DMS153 treated with DMSO at 0.1 percent for 48 hours (cell line): ENCODE data around the gene PHPT1.
"Not testable (repeated sequence)": the region's sequence is repeated elsewhere in the genome, so short reads cannot be mapped to it uniquely, and the experiment has no call there.

Source experiments
- DNase-seq: peaks from one replicate; lab custom pipeline; 2025; ENCODE audit not compliant: unreplicated experiment; lab: John Stamatoyannopoulos, UW

PHPT1 gene

DNA sequence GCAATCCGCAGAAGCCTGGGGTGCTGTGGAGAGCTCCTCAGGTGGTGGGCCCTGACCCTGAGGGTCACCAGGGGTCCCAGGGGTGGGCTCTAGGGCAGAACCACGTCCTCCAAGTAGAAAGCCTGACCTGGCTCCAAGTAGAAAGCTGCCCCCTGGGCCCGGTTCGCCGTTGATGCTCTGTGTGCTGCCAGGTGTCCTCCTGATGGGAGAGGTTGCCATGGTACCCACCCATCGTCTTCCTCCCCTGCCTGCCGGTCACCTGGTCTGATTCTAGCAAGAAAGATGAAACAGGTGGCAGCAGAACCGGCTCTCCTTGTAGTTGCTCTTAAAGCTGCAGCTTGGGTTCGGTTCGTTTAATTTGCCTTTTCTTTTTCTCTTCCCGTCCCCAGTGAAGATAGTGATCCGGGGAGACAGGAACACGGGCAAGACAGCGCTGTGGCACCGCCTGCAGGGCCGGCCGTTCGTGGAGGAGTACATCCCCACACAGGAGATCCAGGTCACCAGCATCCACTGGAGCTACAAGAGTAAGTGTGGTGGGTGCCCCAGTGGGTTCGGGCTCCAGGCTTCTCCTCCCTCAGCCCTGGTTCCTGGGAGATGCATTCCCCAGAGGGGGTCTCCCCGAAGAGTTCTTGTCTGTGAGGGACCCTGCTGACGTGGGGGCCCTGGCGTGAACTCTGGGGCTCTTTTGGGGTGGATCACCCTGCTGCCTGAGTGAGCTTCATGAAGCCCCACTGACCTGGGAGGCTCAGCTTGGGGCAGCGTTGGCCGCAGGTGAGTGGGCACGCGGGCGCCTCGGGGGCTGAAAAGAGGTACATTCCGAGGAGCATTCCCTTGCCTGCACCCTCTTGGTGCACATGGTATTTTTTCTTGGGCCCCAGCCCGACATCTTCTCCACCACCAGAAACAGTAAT lies 25.8 kb upstream of the PHPT1 start:
- DNase-seq, result no peak

GRCh38 chr9:136824496-136825225 lies 24.5 kb upstream of the PHPT1 start:
- no peak for DNase-seq

DNA sequence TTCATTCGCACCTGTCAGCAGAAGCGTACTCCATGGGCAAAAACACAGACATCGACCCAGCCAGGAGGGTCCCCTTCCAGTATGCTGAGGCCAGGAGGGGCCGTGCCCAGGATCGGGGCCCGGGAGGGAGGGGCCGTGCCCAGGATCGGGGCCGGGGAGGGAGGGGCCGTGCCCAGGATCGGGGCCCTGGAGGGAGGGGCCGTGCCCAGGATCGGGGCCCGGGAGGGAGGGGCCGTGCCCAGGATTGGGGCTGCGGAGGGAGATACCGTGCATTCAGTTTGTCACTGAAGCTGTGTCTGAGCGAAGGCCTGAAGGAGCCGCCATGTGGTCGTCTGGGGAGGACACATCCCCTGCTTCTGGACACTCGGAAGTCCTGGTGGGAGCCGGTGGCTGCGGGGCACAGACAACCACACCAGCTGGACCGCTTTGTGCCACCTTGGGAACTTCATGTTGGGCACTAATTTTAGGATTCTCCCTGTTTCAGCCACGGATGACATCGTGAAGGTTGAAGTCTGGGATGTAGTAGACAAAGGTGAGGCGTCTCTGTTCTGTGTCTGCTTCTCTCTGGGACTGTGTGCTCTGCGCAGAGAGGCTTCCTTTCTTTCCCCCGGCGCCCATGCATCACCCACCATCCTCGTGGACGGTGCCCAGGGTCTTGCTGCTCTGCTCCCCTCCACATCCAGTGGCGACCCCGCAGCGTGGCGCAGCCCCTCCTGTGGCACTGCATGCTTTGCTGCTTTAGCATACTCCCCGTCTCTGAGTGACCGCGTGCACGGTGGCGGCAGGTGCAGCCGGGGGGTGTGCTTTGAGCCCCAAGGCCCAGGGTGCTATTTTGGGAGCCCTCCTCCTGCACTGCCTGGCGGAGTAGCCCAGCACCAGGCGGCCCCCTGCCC lies 23.7 kb upstream of the PHPT1 start:
- no peak for DNase-seq

DNA sequence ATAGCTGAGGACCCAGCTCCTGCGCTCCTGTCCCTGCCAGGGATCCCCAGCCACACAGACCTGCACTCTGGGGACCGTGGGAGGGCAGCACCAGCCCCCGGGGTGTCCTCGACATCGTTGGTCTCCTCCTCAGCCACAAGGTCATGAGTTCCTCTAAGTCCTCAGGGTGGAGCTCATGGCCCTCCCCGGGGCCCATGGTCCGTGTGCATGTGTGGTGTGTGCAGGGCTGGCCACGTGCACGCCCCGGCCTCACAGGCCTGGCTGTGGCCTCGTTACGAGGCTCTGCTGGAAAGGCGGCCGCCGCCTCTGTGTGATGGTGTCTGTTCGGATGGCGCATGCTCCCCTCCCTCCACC lies 23.0 kb upstream of the PHPT1 start:
- no peak for DNase-seq

DNA sequence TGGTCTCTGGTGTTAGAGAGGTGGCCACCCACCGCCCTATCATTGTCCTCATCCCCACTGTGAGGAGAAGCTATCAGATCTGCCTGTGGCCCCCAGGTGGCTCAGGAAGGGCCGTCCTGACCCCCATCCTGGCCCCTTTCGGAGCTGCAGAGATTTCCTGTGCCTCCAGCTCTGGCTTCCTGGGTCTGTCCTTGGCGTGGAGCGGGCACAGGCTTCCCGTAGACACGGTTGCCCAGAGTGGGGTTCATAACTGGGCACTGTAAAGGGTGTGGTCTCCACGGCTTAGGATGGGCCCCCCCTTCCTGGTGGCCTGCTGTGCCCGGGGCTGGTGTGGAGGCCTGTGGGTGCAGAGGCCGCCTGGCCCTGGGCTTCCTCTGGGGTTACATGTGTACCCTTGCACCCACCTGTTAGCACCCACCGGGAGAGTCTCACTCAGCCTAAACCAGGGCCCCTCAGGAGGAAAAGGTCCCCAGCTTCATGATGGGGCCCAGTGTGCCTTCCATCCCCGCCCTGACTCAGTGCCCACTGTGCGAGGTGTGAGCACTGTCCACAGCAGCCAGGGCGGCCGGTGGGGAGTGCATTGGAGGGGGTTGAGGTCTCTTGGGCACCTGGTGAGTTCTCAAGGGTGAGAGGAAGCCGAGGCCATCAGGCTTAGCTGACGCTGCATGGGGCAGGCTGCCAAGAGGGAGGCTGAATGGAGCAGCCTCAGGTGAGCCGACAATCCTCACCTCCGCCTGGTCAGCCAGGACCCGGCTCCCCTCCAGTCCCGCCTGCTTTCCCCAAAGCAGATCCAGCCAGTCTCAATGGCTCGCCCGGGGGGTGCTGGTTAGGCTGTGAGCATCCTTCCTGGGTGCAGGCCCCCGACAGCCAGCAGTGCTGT lies 22.3 kb upstream of the PHPT1 start:
- no peak for DNase-seq

GRCh38 chr9:136827794-136828473 lies 21.3 kb upstream of the PHPT1 start:
- no peak for DNase-seq

DNA sequence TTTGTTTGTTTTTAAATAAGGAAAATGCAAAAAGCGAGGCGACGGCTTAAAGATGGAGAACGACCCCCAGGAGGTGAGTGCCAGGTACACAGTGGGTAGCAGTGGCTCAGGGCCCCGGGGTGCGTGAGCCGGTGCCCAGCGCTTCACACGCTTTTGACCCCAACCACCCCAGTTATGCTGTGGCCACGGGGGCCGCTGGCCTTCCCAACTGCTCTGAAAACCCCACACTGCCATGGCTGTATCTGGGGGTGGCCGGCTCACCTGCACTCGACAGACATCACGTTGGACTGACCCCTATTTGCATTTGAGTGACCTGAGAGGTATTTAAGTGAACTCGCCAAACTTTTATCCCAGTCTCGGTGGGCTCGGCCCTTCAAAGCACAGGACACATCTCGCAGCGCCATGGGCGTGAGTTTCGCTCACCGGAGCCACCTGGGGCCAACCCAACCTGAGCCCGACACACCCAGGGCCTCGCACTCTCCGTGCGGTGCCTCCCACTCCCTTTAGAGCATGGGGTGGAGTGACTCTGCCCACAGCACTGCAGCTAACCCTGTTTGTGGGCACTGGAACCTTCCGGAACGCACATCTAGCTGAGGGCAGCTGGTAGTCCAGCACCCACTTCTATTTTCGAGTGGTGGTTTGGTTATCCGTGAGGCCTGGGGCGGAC lies 20.6 kb upstream of the PHPT1 start:
- no peak for DNase-seq

DNA sequence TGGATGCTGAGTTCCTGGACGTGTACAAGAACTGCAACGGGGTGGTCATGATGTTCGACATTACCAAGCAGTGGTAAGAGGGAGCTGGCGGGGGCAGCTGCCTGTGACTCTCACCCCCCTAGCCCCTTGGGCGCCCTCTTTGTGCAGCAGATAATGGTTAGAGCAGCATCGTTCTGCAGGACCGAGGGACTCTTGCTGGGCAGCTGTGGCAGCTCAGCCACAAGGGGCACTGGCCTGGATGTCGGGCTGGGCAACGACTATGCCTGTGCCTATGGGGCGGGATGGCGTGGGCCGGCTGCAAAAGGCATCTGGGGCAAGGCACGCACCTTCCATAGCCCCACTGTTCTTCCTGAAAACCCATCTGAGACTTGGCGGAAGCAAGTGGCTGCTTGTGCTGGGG lies 19.8 kb upstream of the PHPT1 start:
- no peak for DNase-seq

GRCh38 chr9:136829981-136830885 lies 19.0 kb upstream of the PHPT1 start:
- no peak for DNase-seq

DNA sequence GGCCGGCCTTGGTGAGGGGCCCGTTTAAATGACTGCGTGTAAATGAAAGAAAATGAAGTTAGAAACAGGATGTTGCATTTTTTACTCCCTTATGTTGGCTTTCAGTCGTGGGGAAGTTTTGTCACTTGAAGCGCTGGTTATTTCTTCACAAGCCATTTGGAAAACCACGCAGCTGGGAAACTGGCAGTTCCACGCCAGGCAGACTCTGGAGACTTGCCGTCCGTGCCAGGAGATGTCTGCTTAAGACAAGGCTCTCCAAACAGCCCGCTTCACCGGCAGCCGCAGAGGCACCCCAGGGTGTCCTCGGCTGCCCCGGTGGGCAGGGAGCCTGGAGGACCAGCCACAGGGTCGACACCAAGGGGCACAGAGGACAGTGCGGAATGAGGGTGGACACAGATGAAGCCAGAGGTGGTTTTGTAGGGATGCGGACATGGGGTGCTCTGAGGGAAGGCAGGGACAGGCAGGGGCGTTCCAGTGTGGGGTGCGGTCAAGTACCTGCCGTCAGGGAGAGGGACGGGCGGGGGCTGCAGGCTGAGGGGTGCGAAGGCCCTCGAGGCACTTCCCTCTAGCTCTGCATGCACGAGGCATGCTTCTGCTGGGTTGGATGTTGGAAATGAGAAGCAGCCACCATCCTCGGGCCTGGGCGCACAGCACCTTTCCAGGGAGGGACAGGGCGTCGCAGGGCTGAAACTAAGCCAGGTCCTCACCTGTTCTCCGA lies 18.0 kb upstream of the PHPT1 start:
- DNase-seq, result no peak

DNA sequence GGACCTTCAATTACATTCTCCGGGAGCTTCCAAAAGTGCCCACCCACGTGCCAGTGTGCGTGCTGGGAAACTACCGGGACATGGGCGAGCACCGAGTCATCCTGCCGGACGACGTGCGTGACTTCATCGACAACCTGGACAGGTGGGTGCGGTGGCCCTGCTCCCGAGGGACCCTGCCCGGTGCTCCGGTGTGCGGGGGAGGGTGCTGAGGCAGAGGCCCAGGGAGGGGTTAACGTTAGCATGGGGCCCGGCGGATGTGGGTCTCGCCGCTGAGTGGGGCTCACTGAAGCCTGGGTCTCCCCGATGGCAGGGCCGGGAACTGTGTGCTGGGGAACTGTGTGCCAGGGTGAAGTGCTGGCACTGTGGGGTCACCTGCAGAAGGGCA lies 17.5 kb upstream of the PHPT1 start:
- no peak for DNase-seq

DNA sequence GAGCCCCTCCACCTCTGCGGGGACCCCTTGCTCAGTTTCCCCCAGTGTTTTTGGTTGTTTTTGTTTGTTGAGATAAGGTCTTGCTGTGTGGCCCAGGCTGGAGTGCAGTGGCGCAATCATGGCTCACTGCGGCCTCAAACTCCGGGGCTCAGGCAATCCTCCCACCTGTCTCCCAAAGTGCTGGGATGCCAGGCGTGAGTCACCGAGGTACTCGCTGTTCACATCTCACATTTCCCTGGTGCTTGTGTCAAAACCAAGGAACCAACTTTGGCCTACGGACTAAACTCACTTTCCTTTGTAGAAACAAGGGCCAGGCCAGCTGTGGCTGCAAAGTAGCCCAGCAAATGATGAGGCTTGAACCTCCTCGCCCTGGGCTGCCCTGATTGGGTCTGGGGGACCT lies 16.6 kb upstream of the PHPT1 start:
- no peak for DNase-seq

GRCh38 chr9:136833381-136834048 lies 15.7 kb upstream of the PHPT1 start:
- not testable (repeated sequence) for DNase-seq

GRCh38 chr9:136835162-136835931 lies 13.9 kb upstream of the PHPT1 start:
- no peak for DNase-seq

DNA sequence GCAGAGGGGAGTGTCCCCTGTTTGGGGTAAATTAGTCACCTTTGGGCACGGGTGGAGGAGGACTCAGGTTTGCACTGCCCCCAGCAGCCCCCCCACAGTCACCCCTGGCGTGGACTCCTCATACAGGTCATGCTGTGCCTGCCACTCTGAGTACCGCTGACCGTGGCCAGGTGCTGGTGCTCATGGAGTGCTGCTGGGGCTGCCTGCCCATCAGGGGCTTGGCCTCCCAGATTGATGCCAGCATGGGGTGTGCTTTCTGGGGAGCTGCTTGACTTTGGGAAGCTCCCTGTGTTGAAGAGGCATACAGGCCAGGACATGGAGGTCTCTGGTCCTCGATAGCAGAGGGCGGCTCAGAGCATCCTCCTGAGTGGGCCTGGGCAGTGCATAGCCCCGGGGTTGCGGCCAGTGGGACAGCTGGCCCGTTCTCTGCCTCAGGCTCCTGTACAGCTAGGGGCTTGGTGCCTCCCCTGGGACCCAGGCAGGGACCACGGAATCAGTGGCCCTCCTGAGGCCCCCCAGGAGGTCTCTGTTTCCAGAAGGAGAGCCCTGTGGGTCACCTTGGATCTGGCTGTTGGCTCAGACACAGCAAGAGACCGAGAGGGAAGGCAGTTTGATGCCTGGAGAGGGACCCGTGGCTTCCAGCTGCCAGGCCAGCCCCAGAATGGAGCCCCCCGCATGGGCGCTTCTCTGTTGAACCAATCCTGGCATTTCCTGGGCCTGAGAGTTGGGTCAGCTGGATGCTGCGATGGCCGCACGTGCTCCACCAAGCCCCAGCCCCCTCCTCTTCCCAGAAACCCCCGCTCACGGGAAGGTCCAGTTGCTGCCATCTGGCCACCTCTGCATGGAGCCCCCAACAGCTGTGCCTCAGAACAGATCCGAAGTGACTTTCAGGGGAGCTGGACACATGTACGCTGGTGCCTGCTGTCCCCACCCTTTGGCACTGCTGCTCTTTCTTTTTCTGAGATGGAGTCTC lies 13.0 kb upstream of the PHPT1 start:
- no peak for DNase-seq
